ENCODE measurements around the gene CMTR1.

- TF ChIP-seq, protein P1, sequence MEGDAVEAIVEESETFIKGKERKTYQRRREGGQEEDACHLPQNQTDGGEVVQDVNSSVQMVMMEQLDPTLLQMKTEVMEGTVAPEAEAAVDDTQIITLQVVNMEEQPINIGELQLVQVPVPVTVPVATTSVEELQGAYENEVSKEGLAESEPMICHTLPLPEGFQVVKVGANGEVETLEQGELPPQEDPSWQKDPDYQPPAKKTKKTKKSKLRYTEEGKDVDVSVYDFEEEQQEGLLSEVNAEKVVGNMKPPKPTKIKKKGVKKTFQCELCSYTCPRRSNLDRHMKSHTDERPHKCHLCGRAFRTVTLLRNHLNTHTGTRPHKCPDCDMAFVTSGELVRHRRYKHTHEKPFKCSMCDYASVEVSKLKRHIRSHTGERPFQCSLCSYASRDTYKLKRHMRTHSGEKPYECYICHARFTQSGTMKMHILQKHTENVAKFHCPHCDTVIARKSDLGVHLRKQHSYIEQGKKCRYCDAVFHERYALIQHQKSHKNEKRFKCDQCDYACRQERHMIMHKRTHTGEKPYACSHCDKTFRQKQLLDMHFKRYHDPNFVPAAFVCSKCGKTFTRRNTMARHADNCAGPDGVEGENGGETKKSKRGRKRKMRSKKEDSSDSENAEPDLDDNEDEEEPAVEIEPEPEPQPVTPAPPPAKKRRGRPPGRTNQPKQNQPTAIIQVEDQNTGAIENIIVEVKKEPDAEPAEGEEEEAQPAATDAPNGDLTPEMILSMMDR (IDR thresholded peaks at IDR 0.05), result no peak
- no peak for TF ChIP-seq POLR2A (IDR thresholded peaks at IDR 0.05)
Measured at GRCh38 chr6:37524970-37525318, 91.9 kb downstream of the CMTR1 start.

Data from body of pancreas (tissue), 4 donors.